Central memory CD8-positive, alpha-beta T cell (primary cell): ENCODE measurements around the gene GPHN.
"Not testable (repeated sequence)": the region's sequence is repeated elsewhere in the genome, so short reads cannot be mapped to it uniquely, and the experiment has no call there.

Source experiments
- ATAC-seq: fragments of 150-1000 bp; cut with Tn5 transposase; replicated peaks from 2 replicates; pipeline ENCODE4 v1.10.0; 2022; ENCODE audit warnings: mild to moderate bottlenecking, moderate FRiP score, moderate number of reproducible peaks; ENCODE audit not compliant: poor library complexity, severe bottlenecking; ENCODE audit errors: extremely low read depth
- DNase-seq, 2 donors: peaks; one replicate each; pipeline ENCODE4 v3.0.0; 2021; ENCODE audit warnings: low spot score in 2 of 2
- H3K27ac Mint-ChIP-seq: one replicate; pipeline ENCODE4 v1.8.0; 2022; ENCODE audit warnings: low read depth, mild to moderate bottlenecking, moderate library complexity, mixed read lengths
- H3K27me3 Mint-ChIP-seq: one replicate; pipeline ENCODE4 v1.8.0; 2022; ENCODE audit warnings: mixed read lengths
- H3K36me3 Mint-ChIP-seq: one replicate; pipeline ENCODE4 v1.8.0; 2022; ENCODE audit warnings: mild to moderate bottlenecking, moderate library complexity, mixed read lengths; ENCODE audit not compliant: insufficient read depth
- H3K4me1 Mint-ChIP-seq: one replicate; pipeline ENCODE4 v1.8.0; 2022; ENCODE audit warnings: mixed read lengths
- H3K4me3 Mint-ChIP-seq: one replicate; pipeline ENCODE4 v1.8.0; 2022; ENCODE audit warnings: mild to moderate bottlenecking, moderate library complexity, mixed read lengths
- H3K9me3 Mint-ChIP-seq: one replicate; pipeline ENCODE4 v1.8.0; 2022; ENCODE audit warnings: mixed read lengths

The GPHN gene

GRCh38 chr14:66487164-66487563, 20.8 kb upstream of the GPHN start:
- Mint-ChIP-seq H3K4me1 (no peaks in the 10 kb centered on the region), H3K27me3 (no peaks in the 10 kb centered on the region), H3K27ac (no peak overlapping the region), H3K36me3 (no peaks in the 10 kb centered on the region), H3K9me3 (no peaks in the 10 kb centered on the region), H3K4me3 (no peak overlapping the region)
- DNase-seq, result no peak
- no peak for ATAC-seq

GRCh38 chr14:66490143-66491111, 17.5 kb upstream of the GPHN start:
- Mint-ChIP-seq H3K4me3 (no peak overlapping the region), H3K4me1 (no peaks in the 10 kb centered on the region), H3K27ac (no peak overlapping the region), H3K36me3 (no peaks in the 10 kb centered on the region), H3K9me3 (no peaks in the 10 kb centered on the region), H3K27me3 (no peaks in the 10 kb centered on the region)
- ATAC-seq (no peak), DNase-seq (no peak)

DNA sequence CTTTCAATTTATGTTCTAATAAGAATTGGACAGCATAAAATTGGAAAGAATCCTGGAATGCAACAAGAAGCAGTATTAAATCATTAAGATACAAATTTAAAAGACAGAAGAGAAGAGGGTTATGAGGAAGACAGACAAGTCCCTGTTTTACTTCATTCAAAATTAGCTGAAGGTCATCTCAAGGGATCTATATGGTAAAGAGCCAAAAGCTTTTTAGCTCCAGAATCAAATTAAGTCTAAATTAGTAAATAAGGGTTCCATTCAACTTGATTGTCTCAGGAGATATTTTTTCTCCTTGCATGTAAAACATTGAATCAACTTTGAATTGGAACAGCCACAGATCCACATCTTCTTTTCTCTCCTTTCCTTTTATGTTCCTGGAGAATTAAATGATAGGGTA, 14.2 kb upstream of the GPHN start:
- H3K9me3 Mint-ChIP-seq, result no peaks in the 10 kb centered on the region
- ATAC-seq (no peak), DNase-seq (no peak)
- no peak overlapping the region for H3K4me3 Mint-ChIP-seq
- no peaks in the 10 kb centered on the region for H3K4me1 Mint-ChIP-seq
- H3K27ac Mint-ChIP-seq, result no peak overlapping the region
- no peaks in the 10 kb centered on the region for H3K27me3 Mint-ChIP-seq
- H3K36me3 Mint-ChIP-seq, result no peaks in the 10 kb centered on the region

DNA sequence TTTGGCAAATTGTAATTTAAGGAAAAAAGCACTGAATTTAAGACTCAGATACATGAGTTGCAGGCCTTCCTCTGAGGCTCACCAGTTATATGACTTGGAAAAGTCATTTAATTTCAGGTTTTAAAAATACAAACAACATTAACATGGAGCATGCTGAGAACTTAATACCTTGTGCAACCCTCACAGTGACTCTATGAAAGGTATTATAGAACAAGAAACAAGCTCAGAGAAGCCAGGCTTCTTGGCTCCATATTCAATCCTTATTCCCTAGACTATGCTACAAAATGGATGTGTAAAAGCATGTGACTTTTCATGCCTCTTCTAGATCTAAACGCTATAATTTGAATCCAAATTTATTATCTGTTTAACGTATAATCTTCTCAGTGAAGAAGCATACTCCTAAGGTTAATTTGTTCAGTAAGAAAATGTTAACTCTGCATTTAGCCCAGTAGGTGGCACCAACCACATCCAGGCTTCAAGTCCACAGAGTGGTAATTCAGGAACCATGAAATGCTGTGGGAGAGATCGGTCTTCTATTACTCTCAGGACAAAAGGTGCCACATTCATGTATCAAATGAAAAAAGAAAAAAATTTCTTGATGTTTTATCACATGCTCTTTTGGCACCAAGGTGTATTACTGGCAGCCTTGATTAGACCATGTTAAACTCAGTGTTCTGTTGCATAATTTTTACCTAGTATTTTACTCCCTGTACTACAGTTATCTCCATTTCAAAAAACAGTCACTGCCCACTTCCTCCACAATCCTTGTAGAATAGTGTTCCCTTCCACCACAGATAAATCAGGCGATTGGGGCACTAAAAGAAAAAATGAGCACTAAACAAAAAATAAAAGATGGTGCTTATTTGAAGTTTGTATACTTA, 12.5 kb upstream of the GPHN start:
- H3K4me1 Mint-ChIP-seq, result no peaks in the 10 kb centered on the region
- H3K36me3 Mint-ChIP-seq, result no peaks in the 10 kb centered on the region
- no peak for DNase-seq
- H3K27me3 Mint-ChIP-seq, result no peaks in the 10 kb centered on the region
- H3K9me3 Mint-ChIP-seq, result no peaks in the 10 kb centered on the region
- H3K4me3 Mint-ChIP-seq, result no peak overlapping the region
- ATAC-seq, result no peak
- no peak overlapping the region for H3K27ac Mint-ChIP-seq

- Mint-ChIP-seq H3K4me3 (no peak overlapping the region), H3K36me3 (no peaks in the 10 kb centered on the region), H3K27me3 (no peaks in the 10 kb centered on the region), H3K4me1 (no peaks in the 10 kb centered on the region), H3K27ac (no peak overlapping the region), H3K9me3 (no peaks in the 10 kb centered on the region)
- ATAC-seq (no peak), DNase-seq (no peak)
Observed at GRCh38 chr14:66496188-66496807, 11.6 kb upstream of the GPHN start.

- Mint-ChIP-seq H3K9me3 (no peaks in the 10 kb centered on the region), H3K27me3 (no peaks in the 10 kb centered on the region), H3K36me3 (no peaks in the 10 kb centered on the region), H3K4me3 (no peak overlapping the region), H3K4me1 (no peaks in the 10 kb centered on the region), H3K27ac (no peak overlapping the region)
- DNase-seq (no peak), ATAC-seq (no peak)
Observed at GRCh38 chr14:66496911-66497310, 11.0 kb upstream of the GPHN start.

GRCh38 chr14:66498311-66498710, 9.6 kb upstream of the GPHN start:
- ATAC-seq (no peak), DNase-seq (no peak)
- H3K4me1 Mint-ChIP-seq, result no peaks in the 10 kb centered on the region
- no peak overlapping the region for H3K4me3 Mint-ChIP-seq
- H3K27me3 Mint-ChIP-seq, result no peaks in the 10 kb centered on the region
- peaks cover 2% of the 10 kb centered on the region for H3K36me3 Mint-ChIP-seq
- no peaks in the 10 kb centered on the region for H3K9me3 Mint-ChIP-seq
- no peak overlapping the region for H3K27ac Mint-ChIP-seq

DNA sequence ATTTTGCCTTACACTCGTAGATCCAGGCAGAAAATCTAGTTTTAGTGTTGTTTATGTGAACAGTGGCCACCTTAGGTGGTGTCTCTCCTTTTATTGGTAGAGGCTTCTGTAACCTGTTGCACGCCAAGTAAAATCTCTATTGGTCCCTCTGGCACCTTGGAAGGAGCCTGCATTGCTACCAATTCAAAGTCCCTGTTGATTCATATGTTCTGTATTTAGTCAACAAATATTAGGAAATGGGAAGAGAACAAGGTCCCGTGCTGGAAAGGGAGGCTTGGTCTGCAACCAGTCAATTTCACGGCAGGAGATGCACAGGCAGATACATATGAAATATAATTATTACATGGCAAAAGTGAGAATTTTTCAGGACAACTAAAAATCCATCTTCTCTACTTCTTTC, 6.4 kb upstream of the GPHN start:
- Mint-ChIP-seq H3K4me3 (no peak overlapping the region), H3K27ac (no peak overlapping the region), H3K9me3 (no peaks in the 10 kb centered on the region), H3K4me1 (no peaks in the 10 kb centered on the region), H3K36me3 (peaks cover 2% of the 10 kb centered on the region), H3K27me3 (no peaks in the 10 kb centered on the region)
- DNase-seq (no peak), ATAC-seq (no peak)

- not testable (repeated sequence) for H3K4me3 Mint-ChIP-seq, H3K4me1 Mint-ChIP-seq, H3K27ac Mint-ChIP-seq, H3K36me3 Mint-ChIP-seq, H3K9me3 Mint-ChIP-seq, H3K27me3 Mint-ChIP-seq, DNase-seq, ATAC-seq
Observed at GRCh38 chr14:66502836-66503235, 5.1 kb upstream of the GPHN start.

GRCh38 chr14:66503532-66503931, 4.4 kb upstream of the GPHN start:
- Mint-ChIP-seq H3K27ac (no peak overlapping the region), H3K4me3 (no peak overlapping the region), H3K36me3 (peaks cover 7% of the 10 kb centered on the region), H3K27me3 (no peaks in the 10 kb centered on the region), H3K4me1 (peaks cover 8% of the 10 kb centered on the region), H3K9me3 (no peaks in the 10 kb centered on the region)
- DNase-seq (no peak), ATAC-seq (no peak)

DNA sequence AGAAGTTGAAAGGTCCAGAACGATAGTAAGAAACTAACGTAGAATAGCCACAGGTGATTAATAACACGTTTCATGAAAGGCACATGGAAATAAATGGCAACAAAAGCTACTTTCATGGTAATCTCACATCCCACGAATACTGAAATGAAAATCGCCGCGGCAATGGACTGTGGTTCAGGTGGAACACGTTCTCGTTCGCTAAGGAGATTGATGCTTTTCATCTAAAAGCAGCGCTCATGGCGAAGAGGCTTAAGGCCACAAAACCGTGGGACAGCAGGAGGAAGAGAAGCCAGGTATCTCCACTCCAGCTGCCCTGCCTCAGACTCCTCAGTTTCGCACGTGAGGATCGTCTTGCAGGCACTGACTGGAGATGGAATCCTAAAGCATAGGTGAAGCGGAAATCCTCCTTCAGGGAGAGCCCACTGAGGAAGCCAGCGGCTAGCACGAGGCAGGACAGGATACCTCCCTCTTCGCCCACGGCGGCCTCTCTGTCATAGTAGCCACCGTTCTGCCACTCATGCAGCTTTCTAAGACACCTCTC, 696 bp upstream of the GPHN start:
- peaks cover 20% of the 10 kb centered on the region for H3K27me3 Mint-ChIP-seq
- ATAC-seq (no peak), DNase-seq (no peak)
- H3K4me1 Mint-ChIP-seq, result peaks cover 20% of the 10 kb centered on the region
- no peak overlapping the region for H3K27ac Mint-ChIP-seq
- peaks cover 9% of the 10 kb centered on the region for H3K36me3 Mint-ChIP-seq
- H3K9me3 Mint-ChIP-seq, result no peaks in the 10 kb centered on the region
- H3K4me3 Mint-ChIP-seq, result peak overlapping the region; percentile 86

DNA sequence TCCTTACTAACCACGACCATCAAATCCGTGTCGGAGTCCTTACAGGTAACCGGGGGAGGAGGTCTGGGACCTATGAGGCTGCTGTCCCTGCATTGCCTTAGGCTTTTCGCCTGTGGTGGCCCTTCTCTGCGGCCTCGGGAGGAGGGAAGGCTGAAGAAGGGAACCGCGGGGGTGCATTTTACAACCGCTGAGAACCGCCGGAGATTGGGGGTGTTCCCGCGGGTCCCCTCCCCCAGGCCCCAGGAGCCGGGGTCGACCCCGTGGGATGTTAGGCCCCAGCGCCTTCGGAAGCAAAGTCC, 549 bp downstream of the GPHN start:
- Mint-ChIP-seq H3K36me3 (peaks cover 9% of the 10 kb centered on the region), H3K27ac (no peak overlapping the region), H3K4me1 (peaks cover 20% of the 10 kb centered on the region), H3K4me3 (peak overlapping the region; percentile 86), H3K27me3 (peaks cover 20% of the 10 kb centered on the region), H3K9me3 (no peaks in the 10 kb centered on the region)
- ATAC-seq, result peak; percentile 6
- DNase-seq, result no peak
